ENCODE data around the gene LIN37. TPM values are rescaled to one million over a fixed set of nuclear protein-coding genes. Genes with fewer than 3 reads are reported as not detected.

The LIN37 gene
- total RNA-seq, 1 experiment from 2014 or later = 5.9 TPM

DNA sequence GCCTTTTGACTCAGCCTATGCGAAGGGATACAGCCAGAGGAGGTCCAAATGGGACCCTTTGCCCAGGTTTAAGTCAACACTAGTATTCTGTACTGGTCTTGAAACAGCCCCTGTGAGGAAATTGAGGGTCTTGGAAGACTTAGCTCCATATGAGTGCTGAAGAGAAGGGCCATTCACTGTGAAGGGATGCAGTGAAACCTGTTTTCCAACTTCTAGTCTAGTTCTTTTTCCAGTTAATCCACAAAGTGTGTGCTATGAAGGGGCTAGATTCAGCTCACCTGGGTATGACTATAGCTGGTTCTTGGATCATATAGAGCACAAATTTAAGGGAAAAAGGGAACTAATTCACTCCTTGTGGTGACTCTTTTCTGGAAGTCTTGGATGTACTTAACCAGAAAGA is 40.0 kb upstream of the LIN37 start:
- DNase-seq = no peak
- H3K36me3 Mint-ChIP-seq (ENCODE audit: insufficient read depth in 1 of 3, low read depth in 3 of 3) = peaks cover 0 to 11% (median 3%) of the 10 kb centered on the region in 3 experiments; a peak in 5 of 7 replicates
- H3K27ac Mint-ChIP-seq = no peak overlapping the region
- no peak overlapping the region for H3K18ac ChIP-seq (ENCODE audit: insufficient read length, low read depth, low read length)
- no peak overlapping the region for H3T11ph ChIP-seq (ENCODE audit: low read length)
- no peak overlapping the region for H2BK15ac ChIP-seq (ENCODE audit: low read depth, low read length)
- no peak overlapping the region for H4K91ac ChIP-seq (ENCODE audit: insufficient read length, low read depth, low read length)
- H3K27me3 ChIP-seq (ENCODE audit: insufficient read depth, low read length) = no peaks in the 10 kb centered on the region
- H3K9me3 ChIP-seq (ENCODE audit: control insufficient read depth, low read depth, low read length) = no peaks in the 10 kb centered on the region
- no peak overlapping the region for H2BK5ac ChIP-seq (ENCODE audit: insufficient read length, low read length)
- no peak overlapping the region for H2AFZ ChIP-seq (ENCODE audit: low read length)
- peaks cover 0 to 4% of the 10 kb centered on the region in 2 experiments; a peak in 1 of 5 replicates for H3K9me3 Mint-ChIP-seq
- H3K56ac ChIP-seq (ENCODE audit: insufficient read length, low read depth, low read length) = no peak overlapping the region
- peaks cover 3% of the 10 kb centered on the region; the same call in 1 of the 2 replicates for H3K4me1 ChIP-seq (ENCODE audit: insufficient read depth, low read length)
- no peak overlapping the region for H4K5ac ChIP-seq (ENCODE audit: insufficient read length, low read depth, low read length)
- no peak overlapping the region for H3K23ac ChIP-seq (ENCODE audit: insufficient read length, low read depth, low read length)
- no peak overlapping the region for H2BK120ac ChIP-seq (ENCODE audit: low read depth, low read length, poor library complexity, severe bottlenecking)
- H3K4ac ChIP-seq (ENCODE audit: low read depth, low read length) = no peak overlapping the region
- no peak overlapping the region for H3K14ac ChIP-seq (ENCODE audit: insufficient read depth, low read length)
- peaks cover 14% of the 10 kb centered on the region in 2 experiments for H3K4me1 Mint-ChIP-seq
- WGBS (ENCODE audit: extremely low coverage, insufficient read length, low lambda C conversion rate) = no CpG with 5 or more reads among the region's 1 CpG
- H2BK20ac ChIP-seq (ENCODE audit: low read depth, low read length, poor library complexity, severe bottlenecking) = no peak overlapping the region
- H3K27ac ChIP-seq (ENCODE audit: insufficient read length, low read depth, low read length) = no peak overlapping the region
- no peaks in the 10 kb centered on the region for H3K23me2 ChIP-seq (ENCODE audit: insufficient read length, low read depth, low read length, poor library complexity, severe bottlenecking)
- no peak overlapping the region for H3K4me3 Mint-ChIP-seq
- H3K27me3 Mint-ChIP-seq (ENCODE audit: low read depth) = peaks cover 28% of the 10 kb centered on the region
- no peaks in the 10 kb centered on the region for H3K79me2 ChIP-seq (ENCODE audit: insufficient read depth, low read length)
- H4K20me1 ChIP-seq (ENCODE audit: control insufficient read depth, insufficient read depth, insufficient read length) = no peaks in the 10 kb centered on the region
- H3K4me2 ChIP-seq (ENCODE audit: insufficient read depth, insufficient read length, low read length) = no peak overlapping the region
- H4K8ac ChIP-seq (replicated peaks; ENCODE audit: insufficient read length, low read depth, low read length) = no peak overlapping the region
- H3K79me1 ChIP-seq (ENCODE audit: insufficient read depth, low read depth, low read length, poor library complexity, severe bottlenecking) = no peaks in the 10 kb centered on the region
- no peak overlapping the region for H3K9ac ChIP-seq (ENCODE audit: extremely low read depth, insufficient read length, low read length)
- H2BK12ac ChIP-seq (ENCODE audit: insufficient read length, low read depth, low read length) = no peak overlapping the region
- no peak overlapping the region for H2AK5ac ChIP-seq (ENCODE audit: insufficient read length, low read length)
- TF ChIP-seq, protein P1, sequence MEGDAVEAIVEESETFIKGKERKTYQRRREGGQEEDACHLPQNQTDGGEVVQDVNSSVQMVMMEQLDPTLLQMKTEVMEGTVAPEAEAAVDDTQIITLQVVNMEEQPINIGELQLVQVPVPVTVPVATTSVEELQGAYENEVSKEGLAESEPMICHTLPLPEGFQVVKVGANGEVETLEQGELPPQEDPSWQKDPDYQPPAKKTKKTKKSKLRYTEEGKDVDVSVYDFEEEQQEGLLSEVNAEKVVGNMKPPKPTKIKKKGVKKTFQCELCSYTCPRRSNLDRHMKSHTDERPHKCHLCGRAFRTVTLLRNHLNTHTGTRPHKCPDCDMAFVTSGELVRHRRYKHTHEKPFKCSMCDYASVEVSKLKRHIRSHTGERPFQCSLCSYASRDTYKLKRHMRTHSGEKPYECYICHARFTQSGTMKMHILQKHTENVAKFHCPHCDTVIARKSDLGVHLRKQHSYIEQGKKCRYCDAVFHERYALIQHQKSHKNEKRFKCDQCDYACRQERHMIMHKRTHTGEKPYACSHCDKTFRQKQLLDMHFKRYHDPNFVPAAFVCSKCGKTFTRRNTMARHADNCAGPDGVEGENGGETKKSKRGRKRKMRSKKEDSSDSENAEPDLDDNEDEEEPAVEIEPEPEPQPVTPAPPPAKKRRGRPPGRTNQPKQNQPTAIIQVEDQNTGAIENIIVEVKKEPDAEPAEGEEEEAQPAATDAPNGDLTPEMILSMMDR (conservative IDR thresholded peaks at IDR 0.05) = no peak

Measured in H9 (cell line).